HEK293 (cell line): ENCODE measurements around the gene DIP2B.

Experiments used
- CTCF ChIA-PET: fragments of 350-600 bp; formaldehyde crosslinking; extraction: SDS; loops from one replicate; lab custom pipeline; 2021; ENCODE audit warnings: antibody characterized with exemption; lab: Yijun Ruan, JAX
- POLR2A ChIA-PET: fragments of 300-600 bp; formaldehyde crosslinking; extraction: SDS; loops from one replicate; lab custom pipeline; 2020; ENCODE audit warnings: antibody characterized with exemption, inconsistent platforms; lab: Yijun Ruan, JAX
- H3K27ac ChIP-seq: fragments of 200-500 bp; sonication (Bioruptor generic); 2 replicates; pipeline ENCODE4 v1.5.1; 2014; ENCODE audit warnings: low read depth, low read length, control low read depth, inconsistent platforms; ENCODE audit errors: extremely low read depth
- H3K36me3 ChIP-seq, 2 experiments: fragments of 200-500 bp in 1 of 2; sonication (Bioruptor generic) in 1 of 2; 1 replicate in 1 of 2; 2 replicates in 1 of 2; pipeline ENCODE4 v1.5.1; 2014 to 2017; ENCODE audit warnings: inconsistent platforms in 2 of 2, low read length in 2 of 2; ENCODE audit not compliant: control insufficient read depth in 2 of 2, insufficient read depth in 1 of 2
- H3K4me1 ChIP-seq: fragments of 200-500 bp; sonication (Bioruptor generic); 2 replicates; pipeline ENCODE4 v1.5.1; 2014; ENCODE audit warnings: mild to moderate bottlenecking, low read length, inconsistent platforms; ENCODE audit not compliant: control insufficient read depth, insufficient read depth
- H3K4me3 ChIP-seq: 2 replicates; pipeline ENCODE4 v1.5.1; 2011; ENCODE audit warnings: low read depth, mild to moderate bottlenecking, control low read depth, low read length, moderate library complexity
- H3K9me3 ChIP-seq: fragments of 200-500 bp; sonication (Bioruptor generic); 2 replicates; pipeline ENCODE4 v1.5.1; 2014; ENCODE audit warnings: low read depth, low read length, inconsistent platforms; ENCODE audit not compliant: control insufficient read depth, insufficient read depth
- BCL11B ChIP-seq: fragments of 450-650 bp; formaldehyde crosslinking; IDR thresholded peaks from 2 replicates; pipeline ENCODE4 v1.5.1; 2016; ENCODE audit warnings: low read depth, missing biosample characterization, missing genetic modification characterization
- HOXA7 ChIP-seq: sonication (generic); formaldehyde crosslinking; IDR thresholded peaks from 2 replicates; pipeline ENCODE4 v1.8.1; 2022; ENCODE audit warnings: missing genetic modification reagents, borderline replicate concordance
- SALL2 ChIP-seq: fragments of 450-650 bp; formaldehyde crosslinking; IDR thresholded peaks from 2 replicates; pipeline ENCODE4 v1.5.0; 2017; ENCODE audit warnings: missing biosample characterization, mild to moderate bottlenecking, missing genetic modification characterization, borderline replicate concordance
- ZFHX2 ChIP-seq: fragments of 450-650 bp; formaldehyde crosslinking; conservative IDR thresholded peaks from 2 replicates; pipeline ENCODE4 v1.5.1; 2016; ENCODE audit warnings: missing biosample characterization, missing genetic modification characterization
- ZNF10 ChIP-seq: fragments of 450-650 bp; formaldehyde crosslinking; IDR thresholded peaks from 2 replicates; pipeline ENCODE4 v1.5.1; 2017; ENCODE audit warnings: missing biosample characterization, missing genetic modification characterization
- ZNF18 ChIP-seq: fragments of 450-650 bp; formaldehyde crosslinking; IDR thresholded peaks from 2 replicates; pipeline ENCODE4 v1.5.1; 2016; ENCODE audit warnings: missing biosample characterization, missing genetic modification characterization
- ZNF214 ChIP-seq: fragments of 450-650 bp; formaldehyde crosslinking; IDR thresholded peaks from 2 replicates; pipeline ENCODE4 v1.5.1; 2017; ENCODE audit warnings: missing biosample characterization, mild to moderate bottlenecking, missing genetic modification characterization, borderline replicate concordance
- ZNF280C ChIP-seq: fragments of 450-650 bp; formaldehyde crosslinking; IDR thresholded peaks from 2 replicates; pipeline ENCODE4 v1.5.1; 2016; ENCODE audit warnings: missing biosample characterization, missing genetic modification characterization
- ZNF585B ChIP-seq: fragments of 450-650 bp; formaldehyde crosslinking; IDR thresholded peaks from 2 replicates; pipeline ENCODE4 v1.5.1; 2016; ENCODE audit warnings: missing biosample characterization, missing genetic modification characterization
- ZNF600 ChIP-seq: fragments of 450-650 bp; formaldehyde crosslinking; IDR thresholded peaks from 2 replicates; pipeline ENCODE4 v1.5.1; 2016; ENCODE audit warnings: missing biosample characterization, missing genetic modification characterization
- ZNF623 ChIP-seq: fragments of 450-650 bp; formaldehyde crosslinking; IDR thresholded peaks from 2 replicates; pipeline ENCODE4 v1.5.1; 2016; ENCODE audit warnings: missing biosample characterization, missing genetic modification characterization
- TF ChIP-seq, protein P1 (sequence below): fragments of 450-650 bp; formaldehyde crosslinking; optimal IDR thresholded peaks from 2 replicates; pipeline ENCODE3; 2016; ENCODE audit warnings: missing biosample characterization, mild to moderate bottlenecking, missing genetic modification characterization

The DIP2B gene

GRCh38 chr12:50467439-50467838 lies 37.3 kb upstream of the DIP2B start:
- POLR2A ChIA-PET: no interaction called here
- CTCF ChIA-PET: interaction anchor here (0.6 kb wide), 2 partner anchors 501 to 727 kb away, joined by 3 to 4 read pairs; no protein-coding TSS in a partner anchor

DNA sequence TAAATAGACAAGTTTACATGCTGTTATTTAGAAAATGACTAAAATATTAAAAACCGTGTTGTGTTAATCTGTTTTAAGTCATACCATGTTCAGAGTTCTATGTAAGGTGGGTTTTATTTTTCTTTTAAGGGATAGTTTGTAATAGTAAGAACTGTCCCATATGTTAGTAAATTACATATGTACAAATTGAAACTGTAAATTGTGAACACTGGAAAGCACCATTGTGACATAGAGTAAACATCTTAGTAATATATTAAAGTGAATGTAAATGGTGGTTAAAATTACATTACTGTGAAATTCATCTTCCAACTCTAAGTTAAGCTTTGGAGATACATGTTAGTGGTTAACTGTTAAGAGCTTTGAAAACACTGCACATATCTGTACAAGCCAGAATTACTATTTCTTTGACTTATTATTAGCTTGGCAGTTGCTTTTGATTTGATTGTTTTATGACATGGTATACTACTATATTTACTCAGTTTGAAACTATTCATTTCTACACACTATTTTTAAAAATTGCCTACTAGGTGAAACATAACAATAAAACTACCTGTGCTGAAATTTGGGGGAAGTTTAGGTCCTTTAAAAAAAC lies 27.4 kb upstream of the DIP2B start:
- ChIA-PET CTCF (interaction anchor here (0.8 to 2.6 kb wide), 2 partner anchors 27 to 257 kb away, joined by 3 to 8 read pairs; partner anchors contain the start of gene DIP2B), POLR2A (interaction anchor here (0.6 kb wide), 1 partner anchor 9 kb away, joined by 3 read pairs; no protein-coding TSS in a partner anchor)
- Histone ChIP-seq H3K36me3 (peaks cover 32 to 51% of the 10 kb centered on the region in 2 experiments), H3K27ac (no peak overlapping the region), H3K4me1 (no peaks in the 10 kb centered on the region), H3K9me3 (no peaks in the 10 kb centered on the region), H3K4me3 (no peak overlapping the region)
- TF ChIP-seq SALL2 (tag by site-specific recombination) (no peak), ZNF600 (tag by site-specific recombination) (no peak), ZNF214 (tag by site-specific recombination) (no peak), ZNF18 (tag by site-specific recombination) (no peak), ZNF585B (tag by site-specific recombination) (no peak), ZNF623 (tag by site-specific recombination) (no peak)

More at GRCh38 chr12:50467439-50467838, 37.3 kb upstream of the DIP2B start:
- Histone ChIP-seq H3K36me3 (peaks cover 64 to 71% of the 10 kb centered on the region in 2 experiments), H3K9me3 (no peaks in the 10 kb centered on the region), H3K4me3 (no peak overlapping the region), H3K27ac (no peak overlapping the region), H3K4me1 (no peaks in the 10 kb centered on the region)
- TF ChIP-seq HOXA7 (CRISPR knock-in tag) (no peak), ZNF280C (tag by site-specific recombination) (no peak), ZNF10 (tag by site-specific recombination) (no peak)
- TF ChIP-seq, protein P1, sequence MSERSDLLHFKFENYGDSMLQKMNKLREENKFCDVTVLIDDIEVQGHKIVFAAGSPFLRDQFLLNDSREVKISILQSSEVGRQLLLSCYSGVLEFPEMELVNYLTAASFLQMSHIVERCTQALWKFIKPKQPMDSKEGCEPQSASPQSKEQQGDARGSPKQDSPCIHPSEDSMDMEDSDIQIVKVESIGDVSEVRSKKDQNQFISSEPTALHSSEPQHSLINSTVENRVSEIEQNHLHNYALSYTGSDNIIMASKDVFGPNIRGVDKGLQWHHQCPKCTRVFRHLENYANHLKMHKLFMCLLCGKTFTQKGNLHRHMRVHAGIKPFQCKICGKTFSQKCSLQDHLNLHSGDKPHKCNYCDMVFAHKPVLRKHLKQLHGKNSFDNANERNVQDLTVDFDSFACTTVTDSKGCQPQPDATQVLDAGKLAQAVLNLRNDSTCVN (tag by site-specific recombination): no peak

- H3K36me3 ChIP-seq: peaks cover 0 to 4% of the 10 kb centered on the region in 2 experiments; a peak in 2 of 3 replicates
- CTCF ChIA-PET: interaction anchor here (1.2 kb wide), 1 partner anchor 22 kb away, joined by 5 read pairs; the partner anchor contains the start of gene DIP2B
- H3K4me1 ChIP-seq: no peaks in the 10 kb centered on the region
- TF ChIP-seq BCL11B (tag by site-specific recombination): no peak
- no peak for TF ChIP-seq ZFHX2 (tag by site-specific recombination)
- POLR2A ChIA-PET: no interaction called here
- no peak overlapping the region for H3K27ac ChIP-seq
- H3K4me3 ChIP-seq: no peak overlapping the region
- H3K9me3 ChIP-seq: no peaks in the 10 kb centered on the region
Observed at GRCh38 chr12:50482571-50482970, 22.2 kb upstream of the DIP2B start.
